ENCODE data around the gene GEMIN4.

GEMIN4 gene

DNA sequence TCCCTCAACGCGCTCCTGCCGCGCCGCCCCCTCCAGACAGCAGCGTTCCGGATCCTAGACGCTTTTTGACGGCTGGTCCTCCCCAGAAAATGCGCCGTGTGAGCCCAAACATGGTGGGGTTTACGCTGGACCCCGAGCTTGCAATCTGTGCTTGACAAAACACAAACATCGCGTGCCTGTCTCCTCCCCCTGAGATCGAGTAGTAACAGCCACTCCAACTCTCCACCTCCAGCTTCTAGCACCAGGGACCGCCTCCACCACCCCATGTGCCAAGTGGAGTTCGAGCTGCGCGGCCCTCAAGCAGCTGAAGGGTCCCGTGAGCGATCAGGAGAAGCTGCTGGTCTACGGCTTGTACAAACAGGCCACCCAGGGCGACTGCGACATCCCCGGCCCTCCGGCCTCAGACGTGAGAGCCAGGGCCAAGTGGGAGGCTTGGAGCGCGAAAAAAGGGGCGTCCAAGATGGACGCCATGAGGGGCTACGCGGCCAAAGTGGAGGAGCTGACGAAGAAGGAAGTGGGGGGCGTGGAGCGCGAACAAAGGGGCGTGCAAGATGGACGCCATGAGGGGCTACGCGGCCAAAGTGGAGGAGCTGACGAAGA is 656 bp upstream of the GEMIN4 start (continued):
- TF ChIP-seq, protein P1, sequence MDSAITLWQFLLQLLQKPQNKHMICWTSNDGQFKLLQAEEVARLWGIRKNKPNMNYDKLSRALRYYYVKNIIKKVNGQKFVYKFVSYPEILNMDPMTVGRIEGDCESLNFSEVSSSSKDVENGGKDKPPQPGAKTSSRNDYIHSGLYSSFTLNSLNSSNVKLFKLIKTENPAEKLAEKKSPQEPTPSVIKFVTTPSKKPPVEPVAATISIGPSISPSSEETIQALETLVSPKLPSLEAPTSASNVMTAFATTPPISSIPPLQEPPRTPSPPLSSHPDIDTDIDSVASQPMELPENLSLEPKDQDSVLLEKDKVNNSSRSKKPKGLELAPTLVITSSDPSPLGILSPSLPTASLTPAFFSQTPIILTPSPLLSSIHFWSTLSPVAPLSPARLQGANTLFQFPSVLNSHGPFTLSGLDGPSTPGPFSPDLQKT (IDR thresholded peaks at IDR 0.05; ENCODE audit: borderline replicate concordance, low read depth, low read length) = no peak
- no peak for TF ChIP-seq ZNF155 (tag by site-specific recombination; IDR thresholded peaks at IDR 0.05)
- TF ChIP-seq ZNF561 (tag by site-specific recombination; IDR thresholded peaks at IDR 0.05; ENCODE audit: borderline replicate concordance) = no peak
- no peak for TF ChIP-seq ZNF549 (tag by site-specific recombination; IDR thresholded peaks at IDR 0.05)
- TF ChIP-seq, protein P2, sequence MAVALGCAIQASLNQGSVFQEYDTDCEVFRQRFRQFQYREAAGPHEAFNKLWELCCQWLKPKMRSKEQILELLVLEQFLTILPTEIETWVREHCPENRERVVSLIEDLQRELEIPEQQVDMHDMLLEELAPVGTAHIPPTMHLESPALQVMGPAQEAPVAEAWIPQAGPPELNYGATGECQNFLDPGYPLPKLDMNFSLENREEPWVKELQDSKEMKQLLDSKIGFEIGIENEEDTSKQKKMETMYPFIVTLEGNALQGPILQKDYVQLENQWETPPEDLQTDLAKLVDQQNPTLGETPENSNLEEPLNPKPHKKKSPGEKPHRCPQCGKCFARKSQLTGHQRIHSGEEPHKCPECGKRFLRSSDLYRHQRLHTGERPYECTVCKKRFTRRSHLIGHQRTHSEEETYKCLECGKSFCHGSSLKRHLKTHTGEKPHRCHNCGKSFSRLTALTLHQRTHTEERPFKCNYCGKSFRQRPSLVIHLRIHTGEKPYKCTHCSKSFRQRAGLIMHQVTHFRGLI (tag by site-specific recombination; IDR thresholded peaks at IDR 0.05) = no peak
- TF ChIP-seq ZNF548 (tag by site-specific recombination; IDR thresholded peaks at IDR 0.05) = no peak
- TF ChIP-seq, protein P3, sequence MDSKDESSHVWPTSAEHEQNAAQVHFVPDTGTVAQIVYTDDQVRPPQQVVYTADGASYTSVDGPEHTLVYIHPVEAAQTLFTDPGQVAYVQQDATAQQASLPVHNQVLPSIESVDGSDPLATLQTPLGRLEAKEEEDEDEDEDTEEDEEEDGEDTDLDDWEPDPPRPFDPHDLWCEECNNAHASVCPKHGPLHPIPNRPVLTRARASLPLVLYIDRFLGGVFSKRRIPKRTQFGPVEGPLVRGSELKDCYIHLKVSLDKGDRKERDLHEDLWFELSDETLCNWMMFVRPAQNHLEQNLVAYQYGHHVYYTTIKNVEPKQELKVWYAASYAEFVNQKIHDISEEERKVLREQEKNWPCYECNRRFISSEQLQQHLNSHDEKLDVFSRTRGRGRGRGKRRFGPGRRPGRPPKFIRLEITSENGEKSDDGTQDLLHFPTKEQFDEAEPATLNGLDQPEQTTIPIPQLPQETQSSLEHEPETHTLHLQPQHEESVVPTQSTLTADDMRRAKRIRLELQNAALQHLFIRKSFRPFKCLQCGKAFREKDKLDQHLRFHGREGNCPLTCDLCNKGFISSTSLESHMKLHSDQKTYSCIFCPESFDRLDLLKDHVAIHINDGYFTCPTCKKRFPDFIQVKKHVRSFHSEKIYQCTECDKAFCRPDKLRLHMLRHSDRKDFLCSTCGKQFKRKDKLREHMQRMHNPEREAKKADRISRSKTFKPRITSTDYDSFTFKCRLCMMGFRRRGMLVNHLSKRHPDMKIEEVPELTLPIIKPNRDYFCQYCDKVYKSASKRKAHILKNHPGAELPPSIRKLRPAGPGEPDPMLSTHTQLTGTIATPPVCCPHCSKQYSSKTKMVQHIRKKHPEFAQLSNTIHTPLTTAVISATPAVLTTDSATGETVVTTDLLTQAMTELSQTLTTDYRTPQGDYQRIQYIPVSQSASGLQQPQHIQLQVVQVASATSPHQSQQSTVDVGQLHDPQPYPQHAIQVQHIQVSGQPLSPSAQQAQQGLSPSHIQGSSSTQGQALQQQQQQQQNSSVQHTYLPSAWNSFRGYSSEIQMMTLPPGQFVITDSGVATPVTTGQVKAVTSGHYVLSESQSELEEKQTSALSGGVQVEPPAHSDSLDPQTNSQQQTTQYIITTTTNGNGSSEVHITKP (tag by site-specific recombination; IDR thresholded peaks at IDR 0.05) = no peak; the same call in 1 of the 2 replicates
- peak; percentile 17; the same call in 1 of the 2 replicates for TF ChIP-seq ZNF335 (tag by site-specific recombination; conservative IDR thresholded peaks at IDR 0.05)
- no peak for TF ChIP-seq ZEB2 (tag by site-specific recombination; IDR thresholded peaks at IDR 0.05)
- TF ChIP-seq ZNF311 (tag by site-specific recombination; IDR thresholded peaks at IDR 0.05; ENCODE audit: borderline replicate concordance) = no peak
- TF ChIP-seq ZNF112 (tag by site-specific recombination; IDR thresholded peaks at IDR 0.05) = no peak
- no peak for TF ChIP-seq ZNF48 (tag by site-specific recombination; IDR thresholded peaks at IDR 0.05)
- no peak for TF ChIP-seq ZNF571 (tag by site-specific recombination; IDR thresholded peaks at IDR 0.05)
- TF ChIP-seq ZNF76 (tag by site-specific recombination; IDR thresholded peaks at IDR 0.05; ENCODE audit: borderline replicate concordance, low read depth) = no peak
- TF ChIP-seq FEZF1 (tag by site-specific recombination; IDR thresholded peaks at IDR 0.05) = no peak
- TF ChIP-seq, protein P4, sequence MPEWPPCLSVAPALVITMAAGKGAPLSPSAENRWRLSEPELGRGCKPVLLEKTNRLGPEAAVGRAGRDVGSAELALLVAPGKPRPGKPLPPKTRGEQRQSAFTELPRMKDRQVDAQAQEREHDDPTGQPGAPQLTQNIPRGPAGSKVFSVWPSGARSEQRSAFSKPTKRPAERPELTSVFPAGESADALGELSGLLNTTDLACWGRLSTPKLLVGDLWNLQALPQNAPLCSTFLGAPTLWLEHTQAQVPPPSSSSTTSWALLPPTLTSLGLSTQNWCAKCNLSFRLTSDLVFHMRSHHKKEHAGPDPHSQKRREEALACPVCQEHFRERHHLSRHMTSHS (tag by site-specific recombination; IDR thresholded peaks at IDR 0.05) = no peak
- TF ChIP-seq, protein P5, sequence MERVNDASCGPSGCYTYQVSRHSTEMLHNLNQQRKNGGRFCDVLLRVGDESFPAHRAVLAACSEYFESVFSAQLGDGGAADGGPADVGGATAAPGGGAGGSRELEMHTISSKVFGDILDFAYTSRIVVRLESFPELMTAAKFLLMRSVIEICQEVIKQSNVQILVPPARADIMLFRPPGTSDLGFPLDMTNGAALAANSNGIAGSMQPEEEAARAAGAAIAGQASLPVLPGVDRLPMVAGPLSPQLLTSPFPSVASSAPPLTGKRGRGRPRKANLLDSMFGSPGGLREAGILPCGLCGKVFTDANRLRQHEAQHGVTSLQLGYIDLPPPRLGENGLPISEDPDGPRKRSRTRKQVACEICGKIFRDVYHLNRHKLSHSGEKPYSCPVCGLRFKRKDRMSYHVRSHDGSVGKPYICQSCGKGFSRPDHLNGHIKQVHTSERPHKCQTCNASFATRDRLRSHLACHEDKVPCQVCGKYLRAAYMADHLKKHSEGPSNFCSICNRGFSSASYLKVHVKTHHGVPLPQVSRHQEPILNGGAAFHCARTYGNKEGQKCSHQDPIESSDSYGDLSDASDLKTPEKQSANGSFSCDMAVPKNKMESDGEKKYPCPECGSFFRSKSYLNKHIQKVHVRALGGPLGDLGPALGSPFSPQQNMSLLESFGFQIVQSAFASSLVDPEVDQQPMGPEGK (tag by site-specific recombination; IDR thresholded peaks at IDR 0.05) = peak; percentile 14; the same call in 1 of the 2 replicates
- no peak for TF ChIP-seq SP7 (tag by site-specific recombination; IDR thresholded peaks at IDR 0.05)
- TF ChIP-seq, protein P6, sequence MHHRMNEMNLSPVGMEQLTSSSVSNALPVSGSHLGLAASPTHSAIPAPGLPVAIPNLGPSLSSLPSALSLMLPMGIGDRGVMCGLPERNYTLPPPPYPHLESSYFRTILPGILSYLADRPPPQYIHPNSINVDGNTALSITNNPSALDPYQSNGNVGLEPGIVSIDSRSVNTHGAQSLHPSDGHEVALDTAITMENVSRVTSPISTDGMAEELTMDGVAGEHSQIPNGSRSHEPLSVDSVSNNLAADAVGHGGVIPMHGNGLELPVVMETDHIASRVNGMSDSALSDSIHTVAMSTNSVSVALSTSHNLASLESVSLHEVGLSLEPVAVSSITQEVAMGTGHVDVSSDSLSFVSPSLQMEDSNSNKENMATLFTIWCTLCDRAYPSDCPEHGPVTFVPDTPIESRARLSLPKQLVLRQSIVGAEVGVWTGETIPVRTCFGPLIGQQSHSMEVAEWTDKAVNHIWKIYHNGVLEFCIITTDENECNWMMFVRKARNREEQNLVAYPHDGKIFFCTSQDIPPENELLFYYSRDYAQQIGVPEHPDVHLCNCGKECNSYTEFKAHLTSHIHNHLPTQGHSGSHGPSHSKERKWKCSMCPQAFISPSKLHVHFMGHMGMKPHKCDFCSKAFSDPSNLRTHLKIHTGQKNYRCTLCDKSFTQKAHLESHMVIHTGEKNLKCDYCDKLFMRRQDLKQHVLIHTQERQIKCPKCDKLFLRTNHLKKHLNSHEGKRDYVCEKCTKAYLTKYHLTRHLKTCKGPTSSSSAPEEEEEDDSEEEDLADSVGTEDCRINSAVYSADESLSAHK (tag by site-specific recombination; IDR thresholded peaks at IDR 0.05) = no peak; the same call in 1 of the 2 replicates
- TF ChIP-seq ZFHX2 (tag by site-specific recombination; conservative IDR thresholded peaks at IDR 0.05) = peak; percentile 18; the same call in 1 of the 2 replicates
- TF ChIP-seq, protein P7, sequence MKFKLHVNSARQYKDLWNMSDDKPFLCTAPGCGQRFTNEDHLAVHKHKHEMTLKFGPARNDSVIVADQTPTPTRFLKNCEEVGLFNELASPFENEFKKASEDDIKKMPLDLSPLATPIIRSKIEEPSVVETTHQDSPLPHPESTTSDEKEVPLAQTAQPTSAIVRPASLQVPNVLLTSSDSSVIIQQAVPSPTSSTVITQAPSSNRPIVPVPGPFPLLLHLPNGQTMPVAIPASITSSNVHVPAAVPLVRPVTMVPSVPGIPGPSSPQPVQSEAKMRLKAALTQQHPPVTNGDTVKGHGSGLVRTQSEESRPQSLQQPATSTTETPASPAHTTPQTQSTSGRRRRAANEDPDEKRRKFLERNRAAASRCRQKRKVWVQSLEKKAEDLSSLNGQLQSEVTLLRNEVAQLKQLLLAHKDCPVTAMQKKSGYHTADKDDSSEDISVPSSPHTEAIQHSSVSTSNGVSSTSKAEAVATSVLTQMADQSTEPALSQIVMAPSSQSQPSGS (tag by site-specific recombination; IDR thresholded peaks at IDR 0.05; ENCODE audit: low read depth) = no peak
- TF ChIP-seq ZBTB1 (tag by site-specific recombination; IDR thresholded peaks at IDR 0.05) = no peak
- TF ChIP-seq ZBTB17 (tag by site-specific recombination; IDR thresholded peaks at IDR 0.05) = no peak
- no peak for TF ChIP-seq GLIS1 (tag by site-specific recombination; IDR thresholded peaks at IDR 0.05)
- TF ChIP-seq, protein P8, sequence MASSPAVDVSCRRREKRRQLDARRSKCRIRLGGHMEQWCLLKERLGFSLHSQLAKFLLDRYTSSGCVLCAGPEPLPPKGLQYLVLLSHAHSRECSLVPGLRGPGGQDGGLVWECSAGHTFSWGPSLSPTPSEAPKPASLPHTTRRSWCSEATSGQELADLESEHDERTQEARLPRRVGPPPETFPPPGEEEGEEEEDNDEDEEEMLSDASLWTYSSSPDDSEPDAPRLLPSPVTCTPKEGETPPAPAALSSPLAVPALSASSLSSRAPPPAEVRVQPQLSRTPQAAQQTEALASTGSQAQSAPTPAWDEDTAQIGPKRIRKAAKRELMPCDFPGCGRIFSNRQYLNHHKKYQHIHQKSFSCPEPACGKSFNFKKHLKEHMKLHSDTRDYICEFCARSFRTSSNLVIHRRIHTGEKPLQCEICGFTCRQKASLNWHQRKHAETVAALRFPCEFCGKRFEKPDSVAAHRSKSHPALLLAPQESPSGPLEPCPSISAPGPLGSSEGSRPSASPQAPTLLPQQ (tag by site-specific recombination; IDR thresholded peaks at IDR 0.05) = no peak
